ENCODE data around the gene DHX35.

GRCh38 chr20:38926934-38927616 is 35.1 kb upstream of the DHX35 start:
- no peak for TF ChIP-seq POLR2A (IDR thresholded peaks at IDR 0.05)
- TF ChIP-seq CTCF (IDR thresholded peaks at IDR 0.05), result no peak
